Fibroblast of skin of right biceps (primary cell): Measurements from ENCODE around the gene ZFAND3.

Experiments used
- DNase-seq: peaks from one replicate; pipeline ENCODE4 v3.0.0-alpha.2; 2013

The ZFAND3 gene

GRCh38 chr6:37827603-37828265 is 8.2 kb downstream of the ZFAND3 start:
- DNase-seq: no peak

GRCh38 chr6:37830225-37830624 is 10.7 kb downstream of the ZFAND3 start:
- no peak for DNase-seq

DNA sequence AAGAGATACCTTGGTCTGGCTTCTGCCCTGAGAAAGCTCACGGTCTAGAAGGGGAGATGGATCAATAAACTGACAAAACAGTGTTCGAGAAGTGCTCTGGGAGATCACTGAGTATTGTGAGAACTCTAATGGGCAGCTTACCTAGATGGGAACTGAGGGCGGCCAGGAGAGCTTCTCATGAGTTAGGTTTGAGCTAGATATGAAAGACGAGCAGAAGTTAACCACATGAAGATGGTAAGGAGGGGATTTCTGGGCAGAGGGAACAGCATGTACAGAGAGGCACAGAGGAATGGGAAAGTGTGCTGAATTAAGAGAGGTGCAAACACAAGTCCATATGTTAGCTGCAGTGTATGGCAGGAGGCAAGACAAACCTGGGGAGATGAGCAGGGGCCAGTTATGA is 11.9 kb downstream of the ZFAND3 start:
- DNase-seq: no peak

DNA sequence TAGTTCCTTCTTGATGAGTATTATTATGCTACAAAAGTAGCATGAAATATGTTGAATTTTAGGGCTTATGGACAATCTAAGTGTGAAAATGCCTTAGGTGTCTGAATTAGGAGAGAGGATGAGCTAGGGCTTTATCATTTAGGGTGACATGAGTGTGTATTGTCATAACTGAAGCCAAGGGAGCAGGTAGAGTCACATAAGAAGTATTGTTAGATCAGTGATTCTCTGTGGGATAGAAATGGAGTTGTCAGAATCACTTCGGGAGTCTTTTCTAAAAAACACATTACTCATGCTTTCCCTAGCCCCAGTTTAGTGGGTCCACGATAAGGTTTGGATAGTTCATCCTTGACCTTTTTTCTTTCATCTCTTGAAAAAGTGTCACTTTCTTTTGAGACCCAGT is 16.4 kb downstream of the ZFAND3 start:
- DNase-seq: no peak

- DNase-seq: peak; percentile 35
Measured at GRCh38 chr6:37838219-37838921, 18.8 kb downstream of the ZFAND3 start.

DNA sequence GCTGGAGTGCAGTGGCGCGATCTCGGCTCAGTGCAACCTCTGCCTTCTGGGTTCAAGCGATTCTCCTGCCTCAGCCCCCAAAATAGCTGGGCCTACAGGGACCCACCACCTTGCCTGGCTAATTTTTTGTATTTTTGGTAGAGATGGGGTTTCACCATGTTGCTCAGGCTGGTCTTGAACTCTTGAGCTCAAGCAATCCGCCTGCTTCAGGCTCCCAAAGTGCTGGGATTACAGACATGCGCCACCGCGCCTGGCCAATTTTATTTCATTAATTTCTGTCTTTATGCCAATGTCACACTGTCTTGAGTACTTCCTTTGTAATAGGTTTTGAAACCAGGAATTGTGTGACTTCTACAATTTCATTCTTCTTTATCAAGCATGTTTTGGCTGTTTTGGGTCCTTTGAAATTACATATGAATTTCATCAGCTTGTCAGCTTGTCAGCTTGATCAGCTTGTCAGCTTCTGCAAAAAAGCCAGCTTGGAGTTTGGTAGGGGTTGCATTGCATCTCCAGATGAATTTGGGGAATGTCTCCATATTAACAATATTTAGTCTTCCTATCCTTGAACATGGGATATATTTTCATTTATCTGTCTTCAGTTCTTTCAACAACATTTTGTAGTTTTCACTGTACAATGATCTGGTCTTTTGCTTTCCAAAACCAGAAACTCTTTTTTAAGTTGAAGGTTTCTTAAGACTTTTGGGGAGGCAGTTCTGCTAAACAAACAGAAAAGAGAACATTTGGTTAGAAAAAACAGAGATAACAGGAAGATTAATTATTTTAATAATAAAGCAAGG is 20.8 kb downstream of the ZFAND3 start:
- no peak for DNase-seq

DNA sequence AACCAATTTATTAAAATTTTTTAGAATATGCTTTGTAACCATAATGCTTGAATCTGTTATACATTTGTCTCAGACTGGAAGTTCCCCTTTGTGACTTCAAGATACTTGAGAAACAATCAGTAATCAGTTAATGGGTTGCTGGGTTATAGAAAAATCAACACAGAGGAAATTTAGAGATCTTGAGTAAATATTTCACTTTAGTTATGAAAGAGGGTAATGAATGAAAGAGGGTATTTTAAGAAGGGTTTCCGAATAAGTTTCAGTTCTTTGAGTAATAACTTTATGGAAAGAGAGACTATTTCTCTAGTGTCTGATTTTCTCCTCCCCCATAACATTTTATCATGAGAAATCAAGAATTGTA is 21.4 kb downstream of the ZFAND3 start:
- DNase-seq: no peak

- DNase-seq: no peak
Measured at GRCh38 chr6:37845026-37845911, 25.7 kb downstream of the ZFAND3 start.

DNA sequence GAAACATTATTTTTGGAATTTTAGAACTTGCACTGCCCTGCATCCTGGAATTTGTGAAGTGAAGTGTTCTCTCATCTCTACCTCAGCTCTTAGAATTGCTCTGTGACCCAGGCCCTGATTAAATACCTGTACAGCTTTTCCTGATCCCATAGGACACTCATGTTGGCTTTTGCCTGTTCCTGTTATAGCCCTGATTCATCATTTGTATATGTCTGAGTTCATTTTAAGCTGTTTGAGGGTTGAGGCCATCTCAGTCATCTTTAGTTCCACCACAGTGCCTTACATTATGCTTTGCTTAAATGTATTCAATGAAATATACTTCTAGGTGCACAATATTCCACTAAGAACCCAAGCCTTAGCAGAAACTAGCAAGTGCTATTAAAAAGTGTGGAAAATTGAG is 26.4 kb downstream of the ZFAND3 start:
- DNase-seq: no peak

- DNase-seq: no peak
Measured at GRCh38 chr6:37847704-37848103, 28.2 kb downstream of the ZFAND3 start.

DNA sequence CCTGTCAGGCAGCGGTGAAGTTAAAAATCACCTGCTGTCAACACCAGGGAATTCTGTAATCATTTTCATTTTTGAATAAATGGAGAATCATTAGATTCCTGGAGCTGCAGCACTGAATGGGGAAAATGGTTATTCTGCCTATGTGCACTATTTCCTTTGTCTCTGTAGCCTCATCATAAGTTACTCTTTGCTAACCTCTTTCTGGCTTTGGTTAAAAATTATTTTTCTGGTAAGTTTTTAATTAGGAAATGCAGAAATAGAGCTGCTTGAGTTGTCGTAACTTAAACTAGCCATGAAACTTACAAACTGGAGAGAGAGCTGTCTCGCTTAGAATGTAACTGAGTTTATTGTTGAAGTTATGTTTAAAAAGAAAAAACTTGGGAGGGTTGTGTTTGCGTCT is 28.8 kb downstream of the ZFAND3 start:
- DNase-seq: no peak

- no peak for DNase-seq
Measured at GRCh38 chr6:37850260-37850659, 30.7 kb downstream of the ZFAND3 start.

DNA sequence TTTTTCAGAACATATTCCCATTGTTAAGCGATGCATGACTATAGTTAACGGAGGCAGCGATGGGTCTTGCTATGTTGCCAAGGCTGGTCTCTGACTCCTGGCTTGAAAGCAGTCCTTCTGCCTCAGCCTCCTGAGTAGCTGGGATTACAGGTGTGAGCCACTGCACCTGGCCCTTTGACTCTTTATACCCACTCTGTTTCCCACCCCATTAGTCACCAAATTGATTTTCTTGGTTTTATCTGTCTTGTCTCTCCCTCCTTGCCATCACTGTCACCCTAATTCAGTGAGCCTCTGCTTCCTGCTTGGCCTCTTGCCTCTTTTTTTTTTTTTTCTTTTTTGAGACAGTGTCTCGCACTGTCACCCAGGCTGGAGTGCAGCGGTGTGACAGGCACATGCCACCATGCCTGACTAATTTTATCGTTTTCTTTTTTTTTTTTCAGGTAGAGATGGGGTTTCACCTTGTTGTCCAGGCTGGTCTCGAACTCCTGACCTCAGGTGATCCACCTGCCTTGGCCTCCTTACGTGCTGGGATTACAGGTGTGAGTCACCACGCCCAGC is 31.3 kb downstream of the ZFAND3 start:
- DNase-seq: no peak

DNA sequence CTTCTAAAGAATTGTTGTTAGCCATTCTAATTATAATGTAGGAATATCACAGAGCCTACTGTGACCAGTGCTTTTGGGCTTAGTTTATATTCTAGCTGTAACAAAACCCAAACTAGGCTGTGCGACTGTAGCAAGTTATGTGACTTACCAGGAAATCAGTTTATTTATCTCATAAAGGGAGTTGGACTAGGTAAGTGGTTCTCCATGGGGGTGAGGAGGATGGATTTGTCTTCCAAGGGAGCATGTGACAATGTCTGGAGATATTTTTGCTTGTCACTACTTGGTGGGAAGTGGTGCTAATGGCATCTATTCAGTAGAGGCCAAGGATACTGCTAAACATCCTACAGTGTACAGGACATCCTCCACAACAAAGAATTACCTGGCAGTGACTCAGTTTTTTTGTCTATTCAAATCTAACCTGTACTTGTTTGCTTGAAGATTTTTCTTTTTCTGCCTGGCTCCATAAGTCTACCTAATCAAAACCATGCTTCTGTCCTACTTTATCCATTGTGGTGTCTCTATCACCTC is 32.5 kb downstream of the ZFAND3 start:
- no peak for DNase-seq

- no peak for DNase-seq
Measured at GRCh38 chr6:37856285-37856684, 36.8 kb downstream of the ZFAND3 start.

- DNase-seq: no peak
Measured at GRCh38 chr6:37858363-37858762, 38.8 kb downstream of the ZFAND3 start.

- DNase-seq: peak; percentile 61
Measured at GRCh38 chr6:37860226-37860839, 40.8 kb downstream of the ZFAND3 start.

GRCh38 chr6:37861452-37861851 is 41.9 kb downstream of the ZFAND3 start:
- DNase-seq: no peak

DNA sequence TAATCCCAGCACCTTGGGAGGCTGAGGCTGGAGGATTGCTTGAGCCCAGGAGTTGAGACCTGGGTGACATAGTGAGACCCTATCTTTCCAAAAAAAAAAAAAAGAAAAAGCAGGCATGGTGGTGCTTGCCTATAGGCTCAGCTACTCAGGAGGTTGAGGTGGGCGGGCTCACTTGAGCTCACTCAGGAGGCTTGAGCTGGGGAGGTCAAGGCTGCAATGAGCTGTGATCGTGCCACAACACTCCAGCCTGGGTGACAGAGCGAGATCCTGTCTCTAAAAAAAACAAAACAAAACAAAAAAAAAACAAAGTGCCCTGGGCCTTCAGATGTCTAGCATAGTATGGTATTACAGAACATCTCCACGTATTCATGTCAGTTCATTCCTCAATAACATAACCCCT is 42.9 kb downstream of the ZFAND3 start:
- DNase-seq: no peak

- DNase-seq: peak; percentile 53
Measured at GRCh38 chr6:37862992-37863391, 43.5 kb downstream of the ZFAND3 start.

GRCh38 chr6:37864250-37864649 is 44.7 kb downstream of the ZFAND3 start:
- no peak for DNase-seq

GRCh38 chr6:37865504-37865903 is 46.0 kb downstream of the ZFAND3 start:
- DNase-seq: no peak
